HepG2 (cell line): ENCODE measurements around the gene ZNF865. TPM values are rescaled to one million over a fixed set of nuclear protein-coding genes. Genes with fewer than 3 reads are reported as not detected.

ENCODE experiments used
- ARID4A ChIP-seq: sonication (generic); formaldehyde crosslinking; IDR thresholded peaks from 2 replicates; pipeline ENCODE4 v1.5.0; 2020; ENCODE audit warnings: mild to moderate bottlenecking, missing genetic modification reagents, borderline replicate concordance
- ARNTL ChIP-seq: sonication (generic); formaldehyde crosslinking; IDR thresholded peaks from 2 replicates; pipeline ENCODE4 v1.4.0; 2020; ENCODE audit warnings: mild to moderate bottlenecking, missing genetic modification reagents
- FOXC1 ChIP-seq: sonication (generic); formaldehyde crosslinking; IDR thresholded peaks from 2 replicates; pipeline ENCODE4 v1.8.0; 2022; ENCODE audit warnings: mild to moderate bottlenecking, missing genetic modification reagents, borderline replicate concordance
- FOXJ3 ChIP-seq: sonication (generic); formaldehyde crosslinking; IDR thresholded peaks from 2 replicates; pipeline ENCODE4 v1.4.0; 2020; ENCODE audit warnings: missing genetic modification reagents, mild to moderate bottlenecking, borderline replicate concordance
- KAT2B ChIP-seq: fragments of 150-350 bp; IDR thresholded peaks from 2 replicates; pipeline ENCODE4 v1.6.1; 2014; ENCODE audit warnings: low read depth, low read length, borderline replicate concordance
- KDM3A ChIP-seq: IDR thresholded peaks from 2 replicates; pipeline ENCODE4 v1.6.1; 2018; ENCODE audit warnings: low read depth, missing compliant biosample characterization
- KLF11 ChIP-seq: IDR thresholded peaks from 2 replicates; pipeline ENCODE4 v1.6.1; 2016; ENCODE audit warnings: missing compliant biosample characterization
- KLF9 ChIP-seq: IDR thresholded peaks from 2 replicates; pipeline ENCODE4 v1.6.1; 2016; ENCODE audit warnings: low read depth
- NFKB2 ChIP-seq: sonication (generic); formaldehyde crosslinking; IDR thresholded peaks from 2 replicates; pipeline ENCODE4 v1.4.0; 2020; ENCODE audit warnings: missing genetic modification reagents, borderline replicate concordance
- NFKBIZ ChIP-seq: IDR thresholded peaks from 2 replicates; pipeline ENCODE4 v1.6.1; 2018; ENCODE audit warnings: missing genetic modification reagents, missing compliant biosample characterization
- NPAS2 ChIP-seq: sonication (generic); formaldehyde crosslinking; IDR thresholded peaks from 2 replicates; pipeline ENCODE4 v1.8.0; 2022; ENCODE audit warnings: mild to moderate bottlenecking, missing genetic modification reagents, borderline replicate concordance
- PTBP1 ChIP-seq: fragments of 200-400 bp; formaldehyde crosslinking; IDR thresholded peaks from 2 replicates; pipeline ENCODE4 v1.6.1; 2018; ENCODE audit warnings: low read length, low read depth; ENCODE audit not compliant: poor library complexity, severe bottlenecking
- SMYD3 ChIP-seq: sonication (generic); formaldehyde crosslinking; IDR thresholded peaks from 2 replicates; pipeline ENCODE4 v1.8.1; 2023; ENCODE audit warnings: mild to moderate bottlenecking, missing genetic modification reagents
- SUZ12 ChIP-seq: fragments of 150-350 bp; IDR thresholded peaks from 2 replicates; pipeline ENCODE4 v1.6.1; 2014; ENCODE audit warnings: low read depth, low read length
- YEATS4 ChIP-seq: sonication (generic); formaldehyde crosslinking; IDR thresholded peaks from 2 replicates; pipeline ENCODE4 v1.4.0; 2020; ENCODE audit warnings: missing genetic modification reagents, borderline replicate concordance
- ZFP36 ChIP-seq: fragments of 150-350 bp; IDR thresholded peaks from 2 replicates; pipeline ENCODE4 v1.6.1; 2018; ENCODE audit warnings: borderline replicate concordance, low read length, low read depth; ENCODE audit not compliant: partially characterized antibody
- ZFP90 ChIP-seq: sonication (generic); formaldehyde crosslinking; IDR thresholded peaks from 2 replicates; pipeline ENCODE4 v1.8.0; 2022; ENCODE audit warnings: missing genetic modification reagents, mild to moderate bottlenecking, inconsistent platforms, borderline replicate concordance
- ZNF232 ChIP-seq: sonication (generic); formaldehyde crosslinking; IDR thresholded peaks from 2 replicates; pipeline ENCODE4 v1.4.0; 2020; ENCODE audit warnings: missing genetic modification reagents, borderline replicate concordance
- ZNF430 ChIP-seq: sonication (generic); formaldehyde crosslinking; IDR thresholded peaks from 2 replicates; pipeline ENCODE4 v1.9.0; 2021; ENCODE audit warnings: mild to moderate bottlenecking, missing genetic modification reagents
- ZNF451 ChIP-seq: sonication (generic); formaldehyde crosslinking; IDR thresholded peaks from 2 replicates; pipeline ENCODE4 v1.5.0; 2020; ENCODE audit warnings: mild to moderate bottlenecking, missing genetic modification reagents
- ZNF547 ChIP-seq: sonication (generic); formaldehyde crosslinking; IDR thresholded peaks from 2 replicates; pipeline ENCODE4 v1.5.1; 2020; ENCODE audit warnings: mild to moderate bottlenecking, missing genetic modification reagents
- ZNF562 ChIP-seq: sonication (generic); formaldehyde crosslinking; IDR thresholded peaks from 2 replicates; pipeline ENCODE4 v1.8.0; 2022; ENCODE audit warnings: missing genetic modification reagents, borderline replicate concordance
- ZNF652 ChIP-seq: IDR thresholded peaks from 2 replicates; pipeline ENCODE4 v1.6.1; 2016; ENCODE audit warnings: low read depth, borderline replicate concordance
- ZNF766 ChIP-seq: sonication (generic); formaldehyde crosslinking; IDR thresholded peaks from 2 replicates; pipeline ENCODE4 v1.5.0; 2020; ENCODE audit warnings: missing genetic modification reagents, borderline replicate concordance
- polyA plus RNA-seq, 8 experiments: library from polyadenylated mRNA; depleted of rRNA in 3 of 8; stranded (reverse) in 7 of 8; unstranded in 1 of 8; fragments of >200 nt; fragmentation: Illumina TruSeq in 4 of 8; extraction: Trizol in 4 of 8; gene quantifications; 2 replicates each; pipeline versions ENCODE4 v1.2.1 to v1.2.3, GENCODE V29; 2011 to 2016; ENCODE audit warnings: low read depth in 4 of 8, missing spikeins in 1 of 8, mixed read lengths in 1 of 8; ENCODE audit not compliant: insufficient read depth in 1 of 8
- total RNA-seq, 5 experiments: library from RNA; depleted of rRNA; stranded (reverse); fragments of >200 nt; fragmentation: Illumina TruSeq; extraction: Trizol; gene quantifications; 2 replicates each; pipeline ENCODE4 v1.2.3, GENCODE V29; 2016; ENCODE audit warnings: low read depth in 1 of 5
- TF ChIP-seq, protein P1 (sequence below): IDR thresholded peaks from 2 replicates; pipeline ENCODE4 v1.6.1; 2016; ENCODE audit warnings: mild to moderate bottlenecking, missing biosample characterization, missing genetic modification reagents
- TF ChIP-seq, protein P2 (sequence below): sonication (generic); formaldehyde crosslinking; IDR thresholded peaks from 2 replicates; pipeline ENCODE4 v1.5.1; 2020; ENCODE audit warnings: mild to moderate bottlenecking, missing genetic modification reagents, borderline replicate concordance

ZNF865 gene
- total and polyA plus RNA-seq, 2 of the 13 experiments (the other 11 are each of a cell fraction or from before 2014, with no cell fraction given) = 0.93 to 1.0 TPM

- TF ChIP-seq NFKBIZ = 0 out of 2 replicates have a peak, but pooled peaks have one; percentile 50
- TF ChIP-seq KDM3A = no peak
- 0 out of 2 replicates have a peak, but pooled peaks have one; percentile 2 for TF ChIP-seq ZNF766
- TF ChIP-seq NFKB2 (CRISPR knock-in tag) = no peak
- TF ChIP-seq, protein P1, sequence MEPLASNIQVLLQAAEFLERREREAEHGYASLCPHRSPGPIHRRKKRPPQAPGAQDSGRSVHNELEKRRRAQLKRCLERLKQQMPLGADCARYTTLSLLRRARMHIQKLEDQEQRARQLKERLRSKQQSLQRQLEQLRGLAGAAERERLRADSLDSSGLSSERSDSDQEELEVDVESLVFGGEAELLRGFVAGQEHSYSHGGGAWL = no peak
- TF ChIP-seq ZNF232 (CRISPR knock-in tag) = no peak
- TF ChIP-seq ZNF430 (CRISPR knock-in tag) = 0 out of 2 replicates have a peak, but pooled peaks have one; percentile 1
- 0 out of 2 replicates have a peak, but pooled peaks have one; percentile 4 for TF ChIP-seq ARID4A (CRISPR knock-in tag)
- no peak for TF ChIP-seq KLF9
- no peak for TF ChIP-seq KAT2B
- peak; percentile 29; the same call in 1 of the 2 replicates for TF ChIP-seq FOXJ3
- no peak for TF ChIP-seq ZFP36
- TF ChIP-seq, protein P2, sequence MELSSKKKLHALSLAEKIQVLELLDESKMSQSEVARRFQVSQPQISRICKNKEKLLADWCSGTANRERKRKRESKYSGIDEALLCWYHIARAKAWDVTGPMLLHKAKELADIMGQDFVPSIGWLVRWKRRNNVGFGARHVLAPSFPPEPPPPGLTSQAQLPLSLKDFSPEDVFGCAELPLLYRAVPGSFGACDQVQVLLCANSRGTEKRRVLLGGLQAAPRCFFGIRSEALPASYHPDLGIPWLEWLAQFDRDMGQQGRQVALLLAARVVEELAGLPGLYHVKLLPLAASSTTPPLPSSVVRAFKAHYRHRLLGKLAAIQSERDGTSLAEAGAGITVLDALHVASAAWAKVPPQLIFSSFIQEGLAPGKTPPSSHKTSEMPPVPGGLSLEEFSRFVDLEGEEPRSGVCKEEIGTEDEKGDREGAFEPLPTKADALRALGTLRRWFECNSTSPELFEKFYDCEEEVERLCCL (CRISPR knock-in tag) = no peak
- TF ChIP-seq NPAS2 = no peak
- no peak for TF ChIP-seq ZNF652 (CRISPR knock-in tag)
- TF ChIP-seq PTBP1 = no peak
- TF ChIP-seq FOXC1 = no peak
- TF ChIP-seq YEATS4 (CRISPR knock-in tag) = 0 out of 2 replicates have a peak, but pooled peaks have one; percentile 11
- no peak for TF ChIP-seq ZNF451 (CRISPR knock-in tag)
- TF ChIP-seq KLF11 = no peak
- TF ChIP-seq ZNF562 = no peak
- TF ChIP-seq SUZ12 = no peak
- no peak for TF ChIP-seq ARNTL (CRISPR knock-in tag)
- TF ChIP-seq ZFP90 (CRISPR knock-in tag) = peak; percentile 15; the same call in 1 of the 2 replicates
- TF ChIP-seq ZNF547 (CRISPR knock-in tag) = peak; percentile 10; the same call in 1 of the 2 replicates
- TF ChIP-seq SMYD3 (CRISPR knock-in tag) = no peak
These were observed 50.2 kb downstream of the ZNF865 start (continued) for GRCh38 chr19:55655648-55656040.
